GM21723 (cell line): ENCODE data around the gene CLSTN1.
A peak's percentile ranks its signal among the peaks of the same experiment; 100 is the strongest.

Source experiments
- ATAC-seq: cut with Tn5 transposase; IDR thresholded peaks from one replicate; pipeline ENCODE4 v1.9.1; 2021; ENCODE audit warnings: mild to moderate bottlenecking, moderate library complexity; ENCODE audit not compliant: unreplicated experiment

Gene CLSTN1

GRCh38 chr1:9823943-9824701 lies at the start of gene CLSTN1:
Gene CLSTN1 (minus strand): TSS chr1:9823965. CDS start chr1:9823733, 232 bp downstream.
- ATAC-seq: peak; percentile 55

GRCh38 chr1:9873385-9873784 lies 49.6 kb upstream of the CLSTN1 start:
- no peak for ATAC-seq

- no peak for ATAC-seq
Measured at GRCh38 chr1:9872430-9873165, 48.8 kb upstream of the CLSTN1 start.

GRCh38 chr1:9871707-9872425 lies 48.1 kb upstream of the CLSTN1 start:
- ATAC-seq: no peak

- ATAC-seq: no peak
Measured at GRCh38 chr1:9871021-9871420, 47.3 kb upstream of the CLSTN1 start.

- no peak for ATAC-seq
Measured at GRCh38 chr1:9870572-9870971, 46.8 kb upstream of the CLSTN1 start.

- ATAC-seq: no peak
Measured at GRCh38 chr1:9869831-9870251, 46.1 kb upstream of the CLSTN1 start.

- no peak for ATAC-seq
Measured at GRCh38 chr1:9868244-9868590, 44.5 kb upstream of the CLSTN1 start.

GRCh38 chr1:9867408-9868243 lies 43.9 kb upstream of the CLSTN1 start:
- ATAC-seq: no peak

GRCh38 chr1:9866836-9867235 lies 43.1 kb upstream of the CLSTN1 start:
- ATAC-seq: no peak

- no peak for ATAC-seq
Measured at GRCh38 chr1:9865724-9866123, 42.0 kb upstream of the CLSTN1 start.

- no peak for ATAC-seq
Measured at GRCh38 chr1:9863371-9863770, 39.6 kb upstream of the CLSTN1 start.

- ATAC-seq: no peak
Measured at GRCh38 chr1:9861360-9861759, 37.6 kb upstream of the CLSTN1 start.

- no peak for ATAC-seq
Measured at GRCh38 chr1:9860887-9861286, 37.1 kb upstream of the CLSTN1 start.

GRCh38 chr1:9859281-9860014 lies 35.7 kb upstream of the CLSTN1 start:
- ATAC-seq: no peak

- ATAC-seq: no peak
Measured at GRCh38 chr1:9858293-9859035, 34.7 kb upstream of the CLSTN1 start.

GRCh38 chr1:9855186-9855585 lies 31.4 kb upstream of the CLSTN1 start:
- no peak for ATAC-seq

- ATAC-seq: no peak
Measured at GRCh38 chr1:9853249-9853595, 29.5 kb upstream of the CLSTN1 start.

- no peak for ATAC-seq
Measured at GRCh38 chr1:9852410-9853248, 28.9 kb upstream of the CLSTN1 start.
